ENCODE results near the gene BCL2. TPM values are rescaled to one million over a fixed set of nuclear protein-coding genes. Genes with fewer than 3 reads are reported as not detected.
A peak's percentile ranks its signal among the peaks of the same experiment; 100 is the strongest.

The BCL2 gene
- total RNA-seq (2021; ENCODE audit: unreplicated experiment), result 2.5 TPM
- 0.37 and 0.44 TPM in 2 replicates for polyA plus RNA-seq (2012)
- Bru-seq, nascent RNA, result percentile 30 among the genes with signal in this experiment
- BruChase-seq, experiment 1, labeled RNA remaining after a 6-hour chase, result percentile 35 among the genes with signal in this experiment
- percentile 37 among the genes with signal in this experiment for BruChase-seq, experiment 2, labeled RNA remaining after a 2-hour chase
- long read RNA-seq, partial matches to known transcripts, result 1 of 1 reads
- long read RNA-seq, other reads (novel, unspliced or antisense), result 0 of 1 reads

GRCh38 chr18:63319383-63320122, at the start of gene BCL2:
BCL2 (minus strand) TSS chr18:63319769.
- CTCF ChIA-PET, result interaction anchor here (0.7 to 1.7 kb wide), 3 partner anchors 12 to 304 kb away, joined by 3 to 4 read pairs (median 3); no protein-coding TSS in a partner anchor
- POLR2A ChIA-PET, result no interaction called here
- H3K9ac ChIP-seq (ENCODE audit: low read length), result peak within 1 kb of the TSS; percentile 59
- peak within 1 kb of the TSS; percentile 95 for H2AFZ ChIP-seq (ENCODE audit: low read depth, low read length, poor library complexity, severe bottlenecking)
- no peak for TF ChIP-seq EGR1 (IDR thresholded peaks at IDR 0.05; ENCODE audit: low read depth)
- no peak for TF ChIP-seq ATF3 (IDR thresholded peaks at IDR 0.05)
- TF ChIP-seq REST (IDR thresholded peaks at IDR 0.05; ENCODE audit: low read depth), result no peak
- no peak for TF ChIP-seq FOSL1 (IDR thresholded peaks at IDR 0.05; ENCODE audit: low read depth)
- no peak for TF ChIP-seq POLR2A (IDR thresholded peaks at IDR 0.05; ENCODE audit: borderline replicate concordance, extremely low read depth, insufficient read depth, insufficient read length)
- no peak for TF ChIP-seq EZH2 (IDR thresholded peaks at IDR 0.05)
- TF ChIP-seq ELF1 (IDR thresholded peaks at IDR 0.05; ENCODE audit: borderline replicate concordance, low read depth), result no peak
- TF ChIP-seq YY1 (IDR thresholded peaks at IDR 0.05; ENCODE audit: extremely low read depth, insufficient replicate concordance, low read depth, low read length), result no peak
- no peak for TF ChIP-seq TCF7L2 (IDR thresholded peaks at IDR 0.05; ENCODE audit: borderline replicate concordance, extremely low read depth, insufficient read depth, insufficient read length)
- H3K4me2 ChIP-seq (ENCODE audit: low read length), result peak within 1 kb of the TSS; percentile 98
- RAD21 ChIA-PET (ENCODE audit: low non-redundant PET in 1 of 2, low total read pairs in 2 of 2, uncharacterized antibody in 2 of 2, unreplicated experiment in 2 of 2), result interaction anchor here in 1 of 2 experiments (0.5 kb wide), 1 partner anchor 24 kb away, joined by 3 read pairs; no protein-coding TSS in a partner anchor
- DNase-seq (ENCODE audit: low read depth, low spot score) (no peak), ATAC-seq (peak; percentile 63)
- H3K9me3 ChIP-seq (ENCODE audit: control insufficient read depth in 1 of 2, insufficient read depth in 1 of 2, low read depth in 1 of 2, low read length in 2 of 2), result no peaks in the 10 kb centered on the region
- no TSS peak for BruUV-seq (replicated peaks)
- H3K4me3 ChIP-seq (replicated peaks in 1 of 2; ENCODE audit: low read depth in 1 of 2, low read length in 2 of 2), result peak within 1 kb of the TSS; percentile 68 to 69
- H3K4me1 ChIP-seq (ENCODE audit: control insufficient read depth in 1 of 2, insufficient read depth in 2 of 2, low read length in 2 of 2), result peaks cover 5 to 24% of the 10 kb centered on the region in 2 experiments; a peak in 2 of 4 replicates
- no peaks in the 10 kb centered on the region for H4K20me1 ChIP-seq (ENCODE audit: insufficient read depth)
- H3K9me2 ChIP-seq (ENCODE audit: insufficient read depth), result no peaks in the 10 kb centered on the region
- H3K36me3 ChIP-seq (ENCODE audit: control insufficient read depth in 1 of 2, insufficient read depth in 2 of 2, low read length in 2 of 2), result no peaks in the 10 kb centered on the region
- intact Hi-C loops (cut with micrococcal nuclease), result loop anchor here (5.0 to 10.0 kb wide), 2 partner anchors 118 to 835 kb away; no protein-coding TSS in a partner anchor
- H3K79me2 ChIP-seq (ENCODE audit: insufficient read depth, low read length), result no peaks in the 10 kb centered on the region
- H3K27me3 ChIP-seq (ENCODE audit: insufficient read depth, low read length), result 0 out of 2 replicates have a peak, but pooled peaks cover 7% of the 10 kb centered on the region
- H3K27ac ChIP-seq (ENCODE audit: low read depth, low read length), result peak within 1 kb of the TSS; percentile 43; the same call in 1 of the 2 replicates
